SK-N-SH (cell line): Measurements from ENCODE around the gene PPP1CA.

Experiments used
- ELF1 ChIP-seq: IDR thresholded peaks from 2 replicates; pipeline ENCODE4 v1.4.0; 2012
- EP300 ChIP-seq, 2 experiments: IDR thresholded peaks; 2 replicates each; pipeline versions ENCODE4 v1.4.0 to v1.6.1; 2012; ENCODE audit warnings: borderline replicate concordance in 1 of 2, low read depth in 1 of 2, low read length in 1 of 2
- EZH2phosphoT487 ChIP-seq: fragments of 200-600 bp; sonication (generic); IDR thresholded peaks from 2 replicates; pipeline ENCODE4 v1.6.1; 2017; ENCODE audit warnings: low read depth, mixed run types, mild to moderate bottlenecking, antibody characterized with exemption, moderate library complexity, borderline replicate concordance
- FOSL2 ChIP-seq: IDR thresholded peaks from 2 replicates; pipeline ENCODE4 v1.4.0; 2012; ENCODE audit warnings: low read depth, mild to moderate bottlenecking, moderate library complexity, borderline replicate concordance
- FOXJ3 ChIP-seq: sonication (generic); formaldehyde crosslinking; IDR thresholded peaks from 2 replicates; pipeline ENCODE4 v1.5.1; 2020; ENCODE audit warnings: mild to moderate bottlenecking, missing genetic modification reagents
- FOXM1 ChIP-seq: IDR thresholded peaks from 2 replicates; pipeline ENCODE4 v1.4.0; 2012; ENCODE audit warnings: low read depth, mild to moderate bottlenecking
- GABPA ChIP-seq: IDR thresholded peaks from 2 replicates; pipeline ENCODE4 v1.4.0; 2012; ENCODE audit warnings: low read depth, mild to moderate bottlenecking
- MXI1 ChIP-seq: IDR thresholded peaks from 2 replicates; pipeline ENCODE4 v1.6.1; 2012; ENCODE audit warnings: mild to moderate bottlenecking, low read depth, low read length, improper control_type of control experiment
- POLR2AphosphoS5 ChIP-seq: IDR thresholded peaks from 2 replicates; pipeline ENCODE4 v1.6.1; 2012; ENCODE audit warnings: low read depth, low read length
- RFX5 ChIP-seq: IDR thresholded peaks from 2 replicates; pipeline ENCODE4 v1.6.1; 2012; ENCODE audit warnings: mild to moderate bottlenecking, improper control_type of control experiment, low read length
- SIN3A ChIP-seq: IDR thresholded peaks from 2 replicates; pipeline ENCODE4 v1.6.1; 2012; ENCODE audit warnings: low read depth, mild to moderate bottlenecking, low read length, moderate library complexity, borderline replicate concordance
- TAF1 ChIP-seq: IDR thresholded peaks from 2 replicates; pipeline ENCODE4 v1.6.1; 2012; ENCODE audit warnings: low read depth, mild to moderate bottlenecking, low read length, moderate library complexity, borderline replicate concordance
- TF ChIP-seq, protein P1 (sequence below): fragments of 200-600 bp; sonication (generic); IDR thresholded peaks from 2 replicates; pipeline ENCODE4 v1.6.1; 2017; ENCODE audit warnings: antibody characterized with exemption, mild to moderate bottlenecking, moderate library complexity
- TF ChIP-seq, protein P2 (sequence below): IDR thresholded peaks from 2 replicates; pipeline ENCODE4 v1.6.1; 2012; ENCODE audit warnings: mild to moderate bottlenecking, low read depth, low read length, moderate library complexity

DNA sequence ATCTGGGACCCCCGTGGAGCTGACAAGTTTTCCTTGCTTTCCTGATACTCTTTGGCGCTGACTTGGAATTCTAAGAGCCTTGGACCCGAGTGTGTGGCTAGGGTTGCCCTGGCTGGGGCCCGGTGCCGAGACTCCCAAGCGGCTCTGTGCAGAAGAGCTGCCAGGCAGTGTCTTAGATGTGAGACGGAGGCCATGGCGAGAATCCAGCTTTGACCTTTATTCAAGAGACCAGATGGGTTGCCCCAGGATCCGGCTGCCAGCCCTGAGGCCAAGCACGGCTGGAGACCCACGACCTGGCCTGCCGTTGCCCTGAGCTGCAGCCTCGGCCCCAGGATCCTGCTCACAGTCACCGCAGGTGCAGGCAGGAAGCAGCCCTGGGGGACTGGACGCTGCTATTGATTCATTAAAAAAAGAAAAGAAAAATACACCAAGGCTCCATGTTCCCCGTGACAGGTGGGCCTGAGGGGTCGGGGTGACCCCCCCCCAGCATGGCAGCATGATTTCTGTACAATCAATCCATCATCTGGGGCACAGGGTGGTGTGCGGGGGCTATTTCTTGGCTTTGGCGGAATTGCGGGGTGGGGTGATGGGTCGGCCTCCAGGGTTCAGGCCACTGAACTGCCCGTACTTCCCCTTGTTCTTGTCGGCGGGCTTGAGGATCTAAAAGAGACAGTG is 3.5 kb downstream of the PPP1CA start:
- TF ChIP-seq, protein P1, sequence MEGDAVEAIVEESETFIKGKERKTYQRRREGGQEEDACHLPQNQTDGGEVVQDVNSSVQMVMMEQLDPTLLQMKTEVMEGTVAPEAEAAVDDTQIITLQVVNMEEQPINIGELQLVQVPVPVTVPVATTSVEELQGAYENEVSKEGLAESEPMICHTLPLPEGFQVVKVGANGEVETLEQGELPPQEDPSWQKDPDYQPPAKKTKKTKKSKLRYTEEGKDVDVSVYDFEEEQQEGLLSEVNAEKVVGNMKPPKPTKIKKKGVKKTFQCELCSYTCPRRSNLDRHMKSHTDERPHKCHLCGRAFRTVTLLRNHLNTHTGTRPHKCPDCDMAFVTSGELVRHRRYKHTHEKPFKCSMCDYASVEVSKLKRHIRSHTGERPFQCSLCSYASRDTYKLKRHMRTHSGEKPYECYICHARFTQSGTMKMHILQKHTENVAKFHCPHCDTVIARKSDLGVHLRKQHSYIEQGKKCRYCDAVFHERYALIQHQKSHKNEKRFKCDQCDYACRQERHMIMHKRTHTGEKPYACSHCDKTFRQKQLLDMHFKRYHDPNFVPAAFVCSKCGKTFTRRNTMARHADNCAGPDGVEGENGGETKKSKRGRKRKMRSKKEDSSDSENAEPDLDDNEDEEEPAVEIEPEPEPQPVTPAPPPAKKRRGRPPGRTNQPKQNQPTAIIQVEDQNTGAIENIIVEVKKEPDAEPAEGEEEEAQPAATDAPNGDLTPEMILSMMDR, result no peak
- no peak for TF ChIP-seq EP300 (IDR thresholded peaks at IDR 0.05; ENCODE audit: borderline replicate concordance in 1 of 2, low read depth in 1 of 2, low read length in 1 of 2)
- no peak for TF ChIP-seq FOSL2
- no peak for TF ChIP-seq MXI1
- TF ChIP-seq FOXJ3 (CRISPR knock-in tag), result no peak
- no peak for TF ChIP-seq EZH2phosphoT487
- TF ChIP-seq FOXM1, result no peak
- no peak for TF ChIP-seq ELF1
- TF ChIP-seq, protein P2, sequence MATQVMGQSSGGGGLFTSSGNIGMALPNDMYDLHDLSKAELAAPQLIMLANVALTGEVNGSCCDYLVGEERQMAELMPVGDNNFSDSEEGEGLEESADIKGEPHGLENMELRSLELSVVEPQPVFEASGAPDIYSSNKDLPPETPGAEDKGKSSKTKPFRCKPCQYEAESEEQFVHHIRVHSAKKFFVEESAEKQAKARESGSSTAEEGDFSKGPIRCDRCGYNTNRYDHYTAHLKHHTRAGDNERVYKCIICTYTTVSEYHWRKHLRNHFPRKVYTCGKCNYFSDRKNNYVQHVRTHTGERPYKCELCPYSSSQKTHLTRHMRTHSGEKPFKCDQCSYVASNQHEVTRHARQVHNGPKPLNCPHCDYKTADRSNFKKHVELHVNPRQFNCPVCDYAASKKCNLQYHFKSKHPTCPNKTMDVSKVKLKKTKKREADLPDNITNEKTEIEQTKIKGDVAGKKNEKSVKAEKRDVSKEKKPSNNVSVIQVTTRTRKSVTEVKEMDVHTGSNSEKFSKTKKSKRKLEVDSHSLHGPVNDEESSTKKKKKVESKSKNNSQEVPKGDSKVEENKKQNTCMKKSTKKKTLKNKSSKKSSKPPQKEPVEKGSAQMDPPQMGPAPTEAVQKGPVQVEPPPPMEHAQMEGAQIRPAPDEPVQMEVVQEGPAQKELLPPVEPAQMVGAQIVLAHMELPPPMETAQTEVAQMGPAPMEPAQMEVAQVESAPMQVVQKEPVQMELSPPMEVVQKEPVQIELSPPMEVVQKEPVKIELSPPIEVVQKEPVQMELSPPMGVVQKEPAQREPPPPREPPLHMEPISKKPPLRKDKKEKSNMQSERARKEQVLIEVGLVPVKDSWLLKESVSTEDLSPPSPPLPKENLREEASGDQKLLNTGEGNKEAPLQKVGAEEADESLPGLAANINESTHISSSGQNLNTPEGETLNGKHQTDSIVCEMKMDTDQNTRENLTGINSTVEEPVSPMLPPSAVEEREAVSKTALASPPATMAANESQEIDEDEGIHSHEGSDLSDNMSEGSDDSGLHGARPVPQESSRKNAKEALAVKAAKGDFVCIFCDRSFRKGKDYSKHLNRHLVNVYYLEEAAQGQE, result no peak
- no peak for TF ChIP-seq POLR2AphosphoS5
- TF ChIP-seq TAF1, result no peak
- TF ChIP-seq SIN3A, result no peak
- TF ChIP-seq GABPA, result no peak
- no peak for TF ChIP-seq RFX5
